ENCODE data around the gene DNAJC5G.

DNA sequence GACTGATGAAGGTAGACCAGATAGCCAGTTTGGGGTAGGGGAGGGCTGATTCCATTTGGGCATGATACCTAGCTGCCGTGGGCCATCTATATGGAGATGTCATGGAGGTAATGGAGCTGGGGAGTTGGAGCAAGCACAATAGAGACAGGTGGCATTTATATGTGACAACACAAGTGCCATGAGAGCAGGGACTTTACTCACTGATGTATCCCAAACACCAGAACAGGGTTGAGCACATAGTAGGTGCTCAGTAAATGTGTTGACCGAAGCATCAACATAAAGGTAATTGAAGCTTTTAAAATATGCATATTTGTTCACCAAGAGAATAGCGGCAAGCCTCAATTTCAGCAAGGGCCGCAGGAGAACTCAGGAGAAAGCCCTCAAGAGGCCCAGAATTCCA, 27.3 kb upstream of the DNAJC5G start:
- TF ChIP-seq EZH2 (IDR thresholded peaks at IDR 0.05; ENCODE audit: borderline replicate concordance, low read length): no peak
- TF ChIP-seq, protein P1, sequence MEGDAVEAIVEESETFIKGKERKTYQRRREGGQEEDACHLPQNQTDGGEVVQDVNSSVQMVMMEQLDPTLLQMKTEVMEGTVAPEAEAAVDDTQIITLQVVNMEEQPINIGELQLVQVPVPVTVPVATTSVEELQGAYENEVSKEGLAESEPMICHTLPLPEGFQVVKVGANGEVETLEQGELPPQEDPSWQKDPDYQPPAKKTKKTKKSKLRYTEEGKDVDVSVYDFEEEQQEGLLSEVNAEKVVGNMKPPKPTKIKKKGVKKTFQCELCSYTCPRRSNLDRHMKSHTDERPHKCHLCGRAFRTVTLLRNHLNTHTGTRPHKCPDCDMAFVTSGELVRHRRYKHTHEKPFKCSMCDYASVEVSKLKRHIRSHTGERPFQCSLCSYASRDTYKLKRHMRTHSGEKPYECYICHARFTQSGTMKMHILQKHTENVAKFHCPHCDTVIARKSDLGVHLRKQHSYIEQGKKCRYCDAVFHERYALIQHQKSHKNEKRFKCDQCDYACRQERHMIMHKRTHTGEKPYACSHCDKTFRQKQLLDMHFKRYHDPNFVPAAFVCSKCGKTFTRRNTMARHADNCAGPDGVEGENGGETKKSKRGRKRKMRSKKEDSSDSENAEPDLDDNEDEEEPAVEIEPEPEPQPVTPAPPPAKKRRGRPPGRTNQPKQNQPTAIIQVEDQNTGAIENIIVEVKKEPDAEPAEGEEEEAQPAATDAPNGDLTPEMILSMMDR (conservative IDR thresholded peaks at IDR 0.05 in 1 of 2, IDR thresholded peaks at IDR 0.05 in 1 of 2; ENCODE audit: extremely low read depth in 1 of 2, insufficient read depth in 1 of 2, low read depth in 1 of 2, low read length in 2 of 2): no peak

All from mammary epithelial cell (primary cell).